NCI-H146 (cell line): ENCODE data around the gene TMEM239.
"Not testable (repeated sequence)": the region's sequence is repeated elsewhere in the genome, so short reads cannot be mapped to it uniquely, and the experiment has no call there.

Source experiments
- DNase-seq: peaks from one replicate; lab custom pipeline; 2025; lab: John Stamatoyannopoulos, UW

The TMEM239 gene

GRCh38 chr20:2816030-2816582 lies at the start of gene TMEM239:
TMEM239 (plus strand) TSS chr20:2816364; CDS start chr20:2816555, 191 bp downstream.
- no peak for DNase-seq

DNA sequence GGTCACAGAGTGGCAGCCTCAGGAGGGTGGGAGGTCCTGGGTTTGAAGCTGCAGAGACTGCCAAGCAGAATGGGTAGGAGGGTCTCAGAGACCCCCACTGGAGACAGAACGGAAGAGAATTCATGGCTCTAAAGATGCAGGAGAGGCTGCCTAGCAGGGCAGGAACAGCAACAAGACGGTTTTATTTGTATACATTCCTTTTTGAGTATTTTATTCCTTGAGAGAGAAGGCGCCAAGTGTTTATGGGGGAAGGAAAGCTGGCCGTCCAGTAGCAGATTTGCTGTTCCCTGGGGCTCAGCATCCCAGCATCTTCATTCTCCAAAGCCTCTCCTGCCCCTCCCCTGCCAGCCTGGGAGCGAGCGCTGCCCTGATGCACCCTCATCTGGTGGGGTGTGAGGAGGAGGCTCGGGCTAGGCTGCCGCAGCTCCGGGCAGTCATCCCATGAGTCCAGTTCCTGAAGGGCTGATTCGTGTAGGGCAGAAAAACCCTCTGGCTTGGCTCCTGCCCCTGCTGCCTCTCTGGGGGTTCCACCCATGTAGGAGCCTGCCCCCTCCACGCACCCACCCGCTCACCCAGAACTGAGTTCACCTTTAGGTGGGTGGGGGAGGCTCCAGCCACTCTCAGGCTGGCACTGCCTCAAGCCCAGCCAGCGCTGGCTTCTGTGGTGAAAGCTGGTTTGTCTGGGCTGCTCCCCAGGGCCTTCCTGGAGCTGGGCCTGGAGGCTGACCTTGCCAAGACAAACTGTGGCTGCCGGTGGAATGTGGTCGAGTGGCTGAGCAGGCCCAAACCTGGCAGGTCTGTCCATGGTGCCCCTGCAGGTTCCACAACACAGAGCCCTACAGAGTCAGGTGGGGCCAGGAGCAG lies 48.2 kb upstream of the TMEM239 start:
- no peak for DNase-seq

- DNase-seq, result no peak
Measured at GRCh38 chr20:2768632-2769015, 47.5 kb upstream of the TMEM239 start.

GRCh38 chr20:2770091-2770490 lies 46.1 kb upstream of the TMEM239 start:
- not testable (repeated sequence) for DNase-seq

- peak; percentile 79 for DNase-seq
Measured at GRCh38 chr20:2771631-2772080, 44.5 kb upstream of the TMEM239 start.

- no peak for DNase-seq
Measured at GRCh38 chr20:2773812-2774211, 42.4 kb upstream of the TMEM239 start.

DNA sequence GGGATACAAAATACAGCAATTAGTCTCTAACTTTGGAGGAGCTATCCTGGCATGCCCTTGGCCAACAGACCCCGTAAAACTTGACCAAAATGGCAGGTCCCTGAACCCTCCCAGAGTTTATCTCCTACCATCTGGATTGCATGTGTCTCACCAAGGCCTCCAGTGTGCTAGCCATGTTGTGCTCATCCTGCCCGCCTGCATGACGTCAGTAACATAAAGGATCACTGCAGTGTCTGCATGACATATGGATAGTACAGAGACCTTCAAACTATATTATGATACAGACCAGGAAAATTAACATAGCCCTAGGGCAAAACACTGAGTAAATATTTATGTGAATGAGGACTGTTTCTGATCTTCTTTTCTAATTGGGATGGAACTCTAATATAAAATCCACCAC lies 41.0 kb upstream of the TMEM239 start:
- DNase-seq, result peak; percentile 24

DNA sequence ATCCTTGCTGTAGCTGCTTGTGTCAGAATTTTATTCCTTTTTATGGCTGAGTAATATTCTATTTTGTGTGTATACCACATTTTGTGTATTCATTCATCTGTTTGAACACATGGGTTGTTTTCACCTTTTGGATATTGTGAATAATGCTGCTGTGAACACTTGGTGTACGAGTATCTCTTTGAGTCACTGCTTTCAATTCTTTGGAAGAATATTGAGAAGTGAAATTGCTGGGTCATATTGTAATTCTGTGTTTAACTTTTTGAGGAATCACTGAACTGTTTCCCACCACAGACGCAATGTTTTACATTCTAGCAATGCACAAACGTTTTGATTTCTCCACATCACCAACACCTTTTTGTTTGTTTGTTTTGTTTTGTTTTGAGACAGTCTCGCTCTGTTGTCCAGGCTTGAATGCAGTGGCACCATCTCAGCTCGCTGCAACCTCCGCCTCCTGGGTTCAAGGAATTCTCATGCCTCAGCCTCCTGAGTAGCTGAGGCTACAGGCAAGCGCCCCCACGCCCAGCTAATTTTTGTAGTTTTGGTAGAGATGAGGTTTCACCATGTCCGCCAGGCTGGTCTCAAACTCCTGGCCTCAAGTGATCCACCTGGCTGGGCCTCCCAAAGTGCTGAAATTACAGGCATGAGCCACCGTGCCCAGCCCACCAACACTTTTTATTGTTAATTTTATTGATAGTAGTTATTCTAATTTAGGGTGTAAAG lies 37.4 kb upstream of the TMEM239 start:
- DNase-seq, result no peak

DNA sequence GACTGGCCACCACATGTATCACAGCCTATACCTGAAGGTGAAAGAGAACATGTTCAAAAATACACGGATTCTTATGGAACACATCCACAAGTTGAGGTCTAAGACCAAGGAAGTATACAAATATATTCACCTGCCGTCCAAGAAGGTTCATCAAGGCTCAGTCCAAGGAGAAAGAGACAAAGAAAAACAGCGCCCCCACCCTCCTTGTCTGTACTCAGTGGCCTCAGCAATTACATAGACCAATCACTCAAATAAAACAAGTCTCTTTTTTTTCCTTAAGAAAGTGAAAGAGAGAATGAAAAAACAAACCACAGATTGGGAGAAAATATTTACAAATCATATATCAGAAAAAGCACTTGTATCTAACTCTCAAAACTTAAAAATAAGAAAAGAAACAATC lies 35.2 kb upstream of the TMEM239 start:
- DNase-seq, result no peak

- no peak for DNase-seq
Measured at GRCh38 chr20:2783908-2784566, 32.1 kb upstream of the TMEM239 start.

GRCh38 chr20:2793471-2793870 lies 22.7 kb upstream of the TMEM239 start:
- no peak for DNase-seq

- DNase-seq, result peak; percentile 15
Measured at GRCh38 chr20:2794202-2794748, 21.9 kb upstream of the TMEM239 start.

DNA sequence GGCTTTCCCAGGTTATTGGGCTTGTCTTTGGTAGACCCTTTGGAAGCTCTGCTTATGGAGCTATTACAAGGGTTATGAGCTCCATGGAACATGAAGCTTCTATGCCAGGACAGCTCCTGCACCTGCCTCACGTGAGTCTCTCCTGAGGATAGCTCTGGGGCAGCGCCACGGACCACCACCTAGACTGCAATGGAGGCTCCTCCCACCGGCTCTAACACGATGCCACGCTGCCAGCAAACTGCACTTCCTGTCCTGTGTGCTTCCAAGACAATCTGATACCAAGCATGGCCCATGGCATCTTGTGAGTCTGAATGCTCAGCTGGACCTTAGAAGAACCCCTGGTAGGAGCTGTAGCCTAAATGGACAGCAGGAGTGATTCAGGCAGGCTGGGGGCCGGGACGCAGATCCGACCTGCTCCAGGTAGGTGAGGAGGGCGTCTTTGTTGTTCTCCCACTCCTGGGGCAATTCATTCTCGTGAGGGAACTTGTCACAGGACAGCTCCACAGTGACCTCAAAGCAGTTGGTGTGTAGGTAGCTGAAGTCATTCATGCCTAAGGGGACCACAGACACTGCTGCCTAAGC lies 21.2 kb upstream of the TMEM239 start:
- no peak for DNase-seq

GRCh38 chr20:2795451-2795850 lies 20.7 kb upstream of the TMEM239 start:
- no peak for DNase-seq

DNA sequence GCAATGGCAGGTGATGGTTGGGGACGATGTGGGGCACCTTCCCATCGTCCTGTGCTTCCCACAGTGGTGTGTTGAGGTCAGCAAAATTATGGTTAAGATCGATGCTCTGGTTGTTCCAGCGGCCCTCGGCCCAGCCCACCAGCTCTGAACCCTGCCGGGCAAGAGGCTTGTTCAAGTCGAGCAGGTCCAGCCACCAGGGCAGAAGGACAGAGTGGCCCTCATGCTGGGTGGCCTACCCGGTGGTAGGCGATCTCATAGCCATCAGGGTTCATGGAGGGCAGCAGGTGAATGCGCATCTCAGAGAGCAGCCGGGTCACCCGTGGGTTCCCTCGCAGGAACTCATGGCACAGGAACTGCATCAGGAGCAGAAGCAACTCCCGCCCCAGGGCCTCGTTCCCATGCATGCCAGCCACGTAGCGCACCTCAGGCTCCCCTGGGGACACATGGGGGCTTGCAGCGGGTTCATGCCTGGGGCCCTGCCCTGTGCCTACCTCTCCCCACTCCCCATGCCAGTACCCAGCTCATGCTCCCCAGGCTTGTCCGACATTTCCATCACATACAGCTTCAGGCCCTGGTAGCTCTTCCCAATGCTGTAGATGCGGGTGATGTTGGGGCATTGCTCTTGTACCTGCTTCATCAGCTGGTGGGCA lies 20.0 kb upstream of the TMEM239 start:
- no peak for DNase-seq

DNA sequence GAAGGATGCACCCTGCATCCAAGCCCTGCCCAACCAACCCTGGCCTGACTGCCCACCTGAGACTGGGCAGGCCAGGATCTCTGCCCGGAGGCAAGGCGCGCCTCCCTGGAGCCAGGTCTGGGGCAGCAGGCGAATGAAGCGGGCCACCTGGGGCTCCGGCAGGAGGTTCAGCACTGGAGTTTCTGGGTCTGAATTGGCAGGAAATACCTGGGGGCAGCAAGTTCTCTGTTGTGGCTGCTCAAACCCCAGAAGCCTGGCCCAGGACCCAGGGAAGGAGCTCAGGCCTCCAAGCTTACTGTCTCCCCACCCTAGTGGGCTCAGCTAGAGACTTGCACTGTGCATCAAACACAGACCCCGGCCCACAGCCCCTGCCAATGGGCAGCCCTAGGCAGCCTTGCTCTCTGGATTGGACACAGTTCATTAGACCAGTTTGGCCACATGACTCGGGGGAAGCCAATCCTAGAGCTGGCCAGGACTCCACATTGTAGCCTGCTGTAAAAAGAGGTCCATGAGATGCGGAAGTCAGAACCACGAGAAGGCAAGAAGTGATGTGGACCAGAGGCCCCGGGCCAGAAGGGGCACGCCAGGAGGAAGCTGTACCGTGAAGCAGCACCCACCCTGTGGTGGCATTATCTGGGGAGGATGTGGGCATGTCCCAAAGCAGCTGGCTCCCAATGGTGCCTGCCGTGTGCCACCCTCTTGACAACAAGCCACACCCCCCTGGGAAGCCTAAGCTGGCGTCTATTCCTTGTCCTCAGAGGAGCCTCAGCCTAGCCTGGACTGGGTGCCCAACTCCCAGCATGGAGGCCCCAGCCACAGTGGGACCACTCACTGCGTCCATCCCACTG lies 18.8 kb upstream of the TMEM239 start:
- no peak for DNase-seq

- DNase-seq, result no peak
Measured at GRCh38 chr20:2798095-2798805, 17.9 kb upstream of the TMEM239 start.

GRCh38 chr20:2798814-2799213 lies 17.4 kb upstream of the TMEM239 start:
- DNase-seq, result no peak

- DNase-seq, result no peak
Measured at GRCh38 chr20:2799271-2799670, 16.9 kb upstream of the TMEM239 start.
